Esophagus squamous epithelium (tissue), 4 donors: Measurements from ENCODE around the gene RFC1.
"Not testable (repeated sequence)": the region's sequence is repeated elsewhere in the genome, so short reads cannot be mapped to it uniquely, and the experiment has no call there.

ENCODE experiments used
- CTCF ChIP-seq, 6 experiments: fragments of 450-650 bp in 4 of 6; fragments of 200-600 bp in 2 of 6; sonication (generic) in 2 of 6; IDR thresholded peaks; one replicate each; pipeline ENCODE4 v1.5.1; 2016 to 2019; ENCODE audit warnings: antibody characterized with exemption in 6 of 6, mild to moderate bottlenecking in 4 of 6, moderate library complexity in 4 of 6
- POLR2A ChIP-seq, 4 donors: fragments of 450-650 bp; IDR thresholded peaks; one replicate each; pipeline ENCODE4 v1.6.1; 2017; ENCODE audit warnings: antibody characterized with exemption in 4 of 4, mild to moderate bottlenecking in 4 of 4, moderate library complexity in 3 of 4

- not testable (repeated sequence) for TF ChIP-seq CTCF, POLR2A (IDR thresholded peaks at IDR 0.05)
These were observed 88.5 kb downstream of the RFC1 start for GRCh38 chr4:39277661-39278060.
